ENCODE data around the gene ALDH1L1. TPM values are rescaled to one million over a fixed set of nuclear protein-coding genes. Genes with fewer than 3 reads are reported as not detected.
A peak's percentile ranks its signal among the peaks of the same experiment; 100 is the strongest.

The ALDH1L1 gene
- total and polyA plus RNA-seq, 2 of the 8 experiments (the other 6 are each of a cell fraction or from before 2014, with no cell fraction given) = 0.98 to 1.6 TPM

GRCh38 chr3:126112531-126113237, 67.7 kb downstream of the ALDH1L1 start:
- H2AK5ac ChIP-seq (ENCODE audit: low read depth, low read length) = no peak overlapping the region
- H3K4me1 ChIP-seq (replicated peaks in 1 of 4; ENCODE audit: control insufficient read depth in 3 of 4, insufficient read depth in 4 of 4, low read length in 3 of 4) = no peaks in the 10 kb centered on the region
- H3K56ac ChIP-seq (replicated peaks; ENCODE audit: insufficient read length, low read depth, low read length) = no peak overlapping the region
- CTCF ChIA-PET (ENCODE audit: partially characterized antibody) = interaction anchor here (0.8 to 7.3 kb wide), 13 partner anchors 9 to 147 kb away, joined by 3 to 52 read pairs (median 4); no protein-coding TSS in a partner anchor
- H3K18ac ChIP-seq (ENCODE audit: extremely low read depth, low read length) = no peak overlapping the region
- POLR2A ChIA-PET (ENCODE audit: partially characterized antibody) = no interaction called here
- H2AFZ ChIP-seq (ENCODE audit: low read length) = no peak overlapping the region
- H2BK12ac ChIP-seq (ENCODE audit: low read depth, low read length) = no peak overlapping the region
- H3K79me2 ChIP-seq (ENCODE audit: control insufficient read depth in 1 of 2, insufficient read depth in 2 of 2, low read length in 2 of 2) = no peaks in the 10 kb centered on the region
- H3K79me1 ChIP-seq (ENCODE audit: low read depth, low read length) = no peaks in the 10 kb centered on the region
- no peak overlapping the region for H3K27ac ChIP-seq (ENCODE audit: low read depth, low read length)
- no peak overlapping the region for H2BK20ac ChIP-seq (ENCODE audit: low read length)
- H2BK120ac ChIP-seq (replicated peaks; ENCODE audit: low read depth, low read length) = no peak overlapping the region
- no peak overlapping the region for H4K5ac ChIP-seq (ENCODE audit: insufficient read length, low read depth, low read length)
- H2BK15ac ChIP-seq (ENCODE audit: low read length) = no peak overlapping the region
- no peak overlapping the region for H2BK5ac ChIP-seq (ENCODE audit: low read depth, low read length)
- no peak overlapping the region for H4K8ac ChIP-seq (ENCODE audit: extremely low read depth, insufficient read depth, low read length)
- WGBS, 2 experiments (ENCODE audit: extremely low coverage in 1 of 2, insufficient coverage in 1 of 2, insufficient read length in 1 of 2, insufficient replicate concordance in 2 of 2, low coverage in 1 of 2, low lambda C conversion rate in 2 of 2, missing lambda C conversion rate in 1 of 2) = 90% methylated on average over 13 of the region's 13 CpGs; no CpG with 5 or more reads in 1 of the 2 experiments
- no peak overlapping the region for H3K4ac ChIP-seq (replicated peaks; ENCODE audit: insufficient read length, low read depth, low read length)
- H4K20me1 ChIP-seq (replicated peaks in 1 of 2; ENCODE audit: control insufficient read depth in 1 of 2, insufficient read depth in 2 of 2, low read length in 2 of 2) = no peaks in the 10 kb centered on the region
- DNase-seq (ENCODE audit: low read depth in 1 of 2, low spot score in 2 of 2) (peak in 1 of 2 experiments; percentile 26), FAIRE-seq (no peak)
- no peaks in the 10 kb centered on the region for H3K9me3 ChIP-seq (ENCODE audit: insufficient read depth in 2 of 2, low read depth in 1 of 2, low read length in 1 of 2)
- H3K23ac ChIP-seq (ENCODE audit: insufficient read length) = no peak overlapping the region
- H3K4me3 ChIP-seq (ENCODE audit: extremely low read depth in 1 of 4, insufficient read depth in 2 of 4, low read depth in 3 of 4, low read length in 4 of 4) = no peak overlapping the region
- H3K27me3 ChIP-seq (replicated peaks in 1 of 4; ENCODE audit: control insufficient read depth in 3 of 4, extremely low read depth in 1 of 4, insufficient read depth in 3 of 4, low read length in 3 of 4) = 0 out of 7 replicates have a peak, but pooled peaks cover 0 to under 1% (median 0%) of the 10 kb centered on the region in 4 experiments
- H3K4me2 ChIP-seq (ENCODE audit: insufficient read depth in 1 of 2, low read depth in 2 of 2, low read length in 2 of 2) = no peak overlapping the region
- no peaks in the 10 kb centered on the region for H3K23me2 ChIP-seq (ENCODE audit: low read depth, low read length)
- no peak overlapping the region for H3K14ac ChIP-seq (ENCODE audit: insufficient read length)
- no peaks in the 10 kb centered on the region for H3K36me3 ChIP-seq (ENCODE audit: control insufficient read depth in 2 of 4, insufficient read depth in 4 of 4, low read length in 3 of 4)
- no peak overlapping the region for H4K91ac ChIP-seq (replicated peaks; ENCODE audit: insufficient read length, low read length)
- no peak overlapping the region for H3K9ac ChIP-seq (replicated peaks in 1 of 4; ENCODE audit: extremely low read depth in 1 of 4, low read depth in 3 of 4, low read length in 3 of 4)
- TF ChIP-seq E2F6 (IDR thresholded peaks at IDR 0.05) (no peak), TCF12 (IDR thresholded peaks at IDR 0.05; ENCODE audit: low read depth, low read length) (no peak), TAF7 (optimal IDR thresholded peaks at IDR 0.05; ENCODE audit: borderline replicate concordance, low read depth, low read length) (no peak), YY1 (IDR thresholded peaks at IDR 0.05; ENCODE audit: low read depth, low read length) (no peak)
